NCI-H2107 treated with DMSO at 0.1 percent for 48 hours (cell line): ENCODE data around the gene LCOR.

Experiments
- DNase-seq: peaks from one replicate; lab custom pipeline; 2025; ENCODE audit not compliant: unreplicated experiment; lab: John Stamatoyannopoulos, UW

The LCOR gene

DNA sequence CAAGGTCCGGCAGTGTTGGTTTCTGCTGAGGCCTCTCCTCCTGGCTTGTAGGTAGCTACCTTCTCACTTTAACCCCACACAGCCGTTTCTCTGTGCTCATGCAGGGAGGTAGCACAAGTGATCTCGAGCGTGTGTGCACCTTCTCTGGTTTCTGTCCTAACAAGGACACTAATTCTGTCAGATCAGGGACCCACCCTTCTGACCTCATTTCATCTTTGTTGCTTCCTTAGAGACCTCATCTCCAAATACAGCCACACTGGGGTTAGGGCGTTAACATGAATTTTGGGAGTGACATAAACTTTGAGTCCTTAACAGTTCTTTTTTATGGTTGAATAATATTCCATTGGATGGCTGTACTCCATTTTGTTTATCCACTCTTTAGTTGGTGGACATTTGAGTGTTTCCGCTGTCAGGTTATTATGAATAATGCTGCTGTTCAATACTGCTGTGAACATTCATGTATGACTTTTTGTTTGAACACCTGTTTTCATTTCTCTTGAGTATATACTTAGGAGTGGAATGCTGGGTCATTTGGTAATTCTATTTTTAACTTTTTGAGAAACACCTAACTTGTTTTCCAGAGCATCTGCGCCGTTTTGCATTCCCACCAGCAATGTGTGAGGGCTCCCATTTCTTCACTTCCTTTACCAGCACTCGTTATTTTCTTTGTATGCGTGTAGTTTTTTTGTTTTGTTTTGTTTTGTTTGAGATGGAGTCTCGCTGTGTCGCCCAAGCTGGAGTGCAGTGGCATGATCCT lies 57.5 kb downstream of the LCOR start:
- DNase-seq = peak; percentile 5

DNA sequence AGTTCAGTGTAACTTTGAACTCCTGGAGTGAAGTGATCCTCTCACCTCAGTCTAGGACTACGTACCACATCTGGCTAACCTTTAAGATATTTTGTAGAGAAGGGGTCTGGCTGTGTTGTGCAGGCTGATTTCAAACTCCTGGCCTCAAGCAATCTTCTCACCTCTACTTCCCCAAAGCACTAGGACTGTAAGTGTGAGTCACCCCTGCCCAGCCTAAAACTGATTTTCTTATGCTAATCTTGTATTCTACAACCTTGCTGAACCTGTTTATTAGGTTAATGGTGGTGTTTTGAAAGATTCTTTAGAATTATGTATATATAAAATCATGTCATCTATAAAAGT lies 58.0 kb downstream of the LCOR start:
- DNase-seq = no peak

DNA sequence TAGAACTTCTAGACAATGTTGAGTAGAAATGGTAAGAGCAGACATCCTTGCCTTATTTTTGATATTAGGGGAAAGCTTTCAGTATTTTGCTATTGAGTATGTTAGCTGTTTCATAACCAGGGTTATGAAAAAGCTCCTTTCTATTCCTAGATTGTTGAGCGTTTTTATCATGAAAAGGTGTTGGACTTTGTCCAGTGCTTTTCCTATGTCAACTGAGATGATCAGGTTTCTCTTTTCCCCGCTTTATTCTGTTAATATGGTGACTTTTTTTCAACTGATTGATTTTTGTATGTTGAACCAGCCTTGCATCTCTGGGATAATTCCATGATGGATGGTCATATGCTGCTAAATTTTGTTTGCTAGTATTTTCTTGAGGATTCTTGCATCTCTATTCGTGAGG lies 58.5 kb downstream of the LCOR start:
- DNase-seq = no peak

DNA sequence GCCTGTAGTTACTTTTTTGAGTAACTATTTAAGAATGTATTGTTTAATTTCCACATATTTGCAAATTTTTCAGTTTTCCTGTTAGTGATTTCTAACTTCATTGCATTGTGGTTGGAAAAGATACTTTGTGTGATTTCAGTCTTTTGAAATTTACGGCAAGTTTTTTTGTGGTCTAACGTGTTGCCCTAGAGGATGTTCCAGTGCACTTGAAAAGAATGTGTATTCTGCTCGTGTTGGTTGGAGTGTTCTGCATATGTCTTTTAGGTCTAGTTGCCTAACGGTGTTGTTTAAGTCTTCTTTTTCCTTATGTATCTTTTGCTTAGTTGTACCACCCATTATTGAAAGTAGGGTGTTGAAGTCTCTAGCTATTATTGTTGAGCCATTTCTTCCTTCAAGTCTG lies 59.7 kb downstream of the LCOR start:
- no peak for DNase-seq

DNA sequence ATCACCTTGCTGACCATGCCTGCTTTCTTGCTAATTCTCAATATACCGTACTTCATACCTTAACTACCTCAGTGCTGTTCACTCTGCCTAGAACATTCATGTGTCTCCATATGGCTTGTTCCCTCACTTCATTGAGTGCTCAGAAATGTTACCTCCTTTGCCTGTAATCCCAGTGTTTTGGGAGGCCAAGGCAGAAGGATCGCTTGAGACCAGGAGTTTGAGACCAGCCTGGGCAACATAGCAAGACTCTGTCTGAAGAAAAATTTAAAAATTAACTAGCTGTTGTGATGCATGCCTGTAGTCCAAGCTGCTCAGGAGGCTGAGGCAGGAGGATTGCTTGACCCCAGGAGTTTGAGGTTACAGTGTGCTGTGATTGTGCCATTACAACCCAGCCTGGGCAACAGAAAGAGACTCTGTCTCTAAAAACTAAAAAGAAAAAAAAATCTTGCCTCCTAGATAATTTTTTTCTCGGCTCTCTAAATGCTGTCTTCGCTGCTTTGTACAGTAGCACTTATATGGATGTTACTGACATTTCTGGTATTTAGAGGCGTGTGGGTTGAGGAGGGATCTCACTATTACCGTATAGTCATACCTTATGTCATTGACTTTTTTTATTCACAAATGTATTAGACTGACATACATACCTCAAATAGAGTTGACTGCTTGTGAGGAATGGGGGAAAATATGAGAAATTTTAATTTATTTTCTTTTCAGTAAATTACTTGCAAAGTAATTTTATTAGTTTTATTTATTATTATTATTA lies 63.7 kb downstream of the LCOR start:
- no peak for DNase-seq

DNA sequence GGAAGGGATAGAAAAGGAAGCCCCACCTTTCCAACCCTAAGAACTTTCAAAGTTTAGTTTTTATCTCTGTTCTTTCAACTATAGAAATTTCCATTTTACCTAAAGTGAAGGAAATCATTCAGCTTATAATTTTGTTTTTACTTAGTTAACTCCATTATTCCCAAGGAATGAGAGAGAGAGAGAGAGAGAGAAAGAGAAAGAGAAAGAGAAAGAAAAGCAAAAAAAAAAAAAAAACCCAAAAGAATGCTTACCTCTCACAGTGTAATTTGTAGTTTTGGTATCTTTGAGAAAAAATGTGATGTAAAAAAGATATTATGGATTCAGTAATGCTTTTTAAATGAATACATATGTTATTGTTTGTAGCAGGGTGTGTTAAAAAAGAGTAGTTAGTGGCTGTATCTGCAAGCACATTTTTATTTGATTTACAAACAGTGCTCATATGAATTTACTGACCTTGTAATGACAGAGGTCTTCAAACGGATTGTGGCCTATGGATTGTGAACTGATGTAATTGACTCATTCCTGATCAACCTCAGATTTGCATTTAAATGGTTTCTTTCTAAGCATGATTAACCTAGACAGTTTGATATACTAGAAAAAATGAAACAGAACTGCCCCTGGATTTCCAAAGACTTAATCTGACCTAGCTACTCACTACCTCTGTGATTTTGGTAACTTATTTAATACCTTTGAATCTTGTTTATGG lies 64.9 kb downstream of the LCOR start:
- DNase-seq = no peak

DNA sequence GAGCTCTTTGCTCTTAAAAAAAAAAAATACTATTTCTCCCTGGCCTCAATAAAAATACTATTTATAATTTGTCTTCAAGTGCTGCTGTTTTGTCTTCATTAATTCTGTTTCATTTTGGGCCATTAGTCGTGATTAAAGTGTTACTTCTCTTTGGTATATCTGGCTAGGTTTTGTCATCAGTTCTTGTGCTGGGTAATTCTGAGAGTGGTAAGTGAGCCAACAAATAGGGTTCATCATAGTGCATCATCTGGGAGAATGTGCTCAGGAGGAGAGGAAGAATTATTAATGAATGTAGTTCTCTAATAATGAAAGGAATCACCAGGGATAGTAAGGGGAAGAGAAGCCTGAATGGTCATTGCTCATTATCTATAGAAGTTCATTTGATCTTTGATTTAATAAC lies 70.0 kb downstream of the LCOR start:
- DNase-seq = no peak

DNA sequence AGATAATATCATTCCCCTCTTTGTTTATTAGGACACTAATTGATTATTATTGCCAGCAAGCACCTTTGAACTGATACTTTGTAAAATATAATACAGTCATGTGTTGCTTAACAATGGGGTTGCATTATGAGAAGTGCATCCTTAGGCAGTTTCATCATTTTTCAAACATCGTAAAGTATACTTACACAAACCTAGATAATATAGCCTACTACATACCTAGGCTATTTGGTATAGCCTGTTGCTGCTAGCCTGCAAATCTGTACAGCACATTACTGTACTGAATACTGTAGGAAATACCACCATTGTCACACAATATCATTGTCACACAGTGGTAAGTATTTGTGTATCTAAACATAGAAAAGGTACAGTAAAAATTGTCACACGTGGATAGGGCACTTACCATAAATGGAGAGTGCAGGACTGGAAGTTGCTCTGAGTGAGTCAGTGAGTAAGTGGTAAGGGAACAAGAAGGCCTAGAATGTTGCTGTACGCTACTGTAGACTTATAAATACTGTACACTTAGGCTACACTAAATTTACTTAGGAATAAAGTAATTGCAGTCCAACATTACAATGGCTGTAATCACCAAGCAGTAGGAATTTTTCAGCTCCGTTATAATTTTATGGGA lies 70.7 kb downstream of the LCOR start:
- DNase-seq = no peak

DNA sequence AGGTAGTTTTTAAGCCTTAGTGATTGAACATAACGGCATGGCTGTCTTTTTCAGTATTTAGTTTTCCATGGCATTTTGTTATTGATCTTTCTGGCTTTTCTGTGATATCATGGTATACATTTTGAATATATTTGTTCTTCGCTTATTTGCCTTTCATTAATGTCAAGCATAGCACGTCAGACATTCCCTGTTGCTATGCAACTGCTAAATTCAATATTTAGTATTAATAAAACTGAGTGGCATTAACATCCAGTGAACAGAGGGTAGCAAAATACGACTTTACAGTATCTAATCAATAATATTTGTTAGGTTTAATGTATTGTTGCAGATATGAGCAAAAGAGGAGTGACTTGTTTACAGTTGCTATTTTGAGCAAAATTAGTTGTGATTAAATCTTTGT lies 72.5 kb downstream of the LCOR start:
- DNase-seq = no peak

DNA sequence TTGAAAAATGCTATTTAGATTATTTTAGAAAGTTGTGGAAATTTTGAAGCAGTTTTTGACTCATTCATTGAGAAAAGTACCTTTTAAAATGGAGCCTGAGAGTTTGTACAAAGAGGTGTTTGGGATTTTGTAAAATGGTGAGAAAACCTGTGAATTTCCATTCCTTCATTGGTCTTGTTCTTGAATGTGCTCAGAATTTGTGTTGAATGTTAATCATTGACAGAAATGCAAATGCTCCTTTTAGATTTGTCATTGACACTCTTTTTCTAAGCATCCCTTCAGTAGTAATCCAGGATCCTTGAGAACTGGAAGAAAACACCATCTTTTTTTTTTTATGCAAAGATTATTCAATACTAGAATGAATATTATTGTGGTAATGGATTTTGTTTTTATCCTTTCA lies 74.8 kb downstream of the LCOR start:
- DNase-seq = no peak

DNA sequence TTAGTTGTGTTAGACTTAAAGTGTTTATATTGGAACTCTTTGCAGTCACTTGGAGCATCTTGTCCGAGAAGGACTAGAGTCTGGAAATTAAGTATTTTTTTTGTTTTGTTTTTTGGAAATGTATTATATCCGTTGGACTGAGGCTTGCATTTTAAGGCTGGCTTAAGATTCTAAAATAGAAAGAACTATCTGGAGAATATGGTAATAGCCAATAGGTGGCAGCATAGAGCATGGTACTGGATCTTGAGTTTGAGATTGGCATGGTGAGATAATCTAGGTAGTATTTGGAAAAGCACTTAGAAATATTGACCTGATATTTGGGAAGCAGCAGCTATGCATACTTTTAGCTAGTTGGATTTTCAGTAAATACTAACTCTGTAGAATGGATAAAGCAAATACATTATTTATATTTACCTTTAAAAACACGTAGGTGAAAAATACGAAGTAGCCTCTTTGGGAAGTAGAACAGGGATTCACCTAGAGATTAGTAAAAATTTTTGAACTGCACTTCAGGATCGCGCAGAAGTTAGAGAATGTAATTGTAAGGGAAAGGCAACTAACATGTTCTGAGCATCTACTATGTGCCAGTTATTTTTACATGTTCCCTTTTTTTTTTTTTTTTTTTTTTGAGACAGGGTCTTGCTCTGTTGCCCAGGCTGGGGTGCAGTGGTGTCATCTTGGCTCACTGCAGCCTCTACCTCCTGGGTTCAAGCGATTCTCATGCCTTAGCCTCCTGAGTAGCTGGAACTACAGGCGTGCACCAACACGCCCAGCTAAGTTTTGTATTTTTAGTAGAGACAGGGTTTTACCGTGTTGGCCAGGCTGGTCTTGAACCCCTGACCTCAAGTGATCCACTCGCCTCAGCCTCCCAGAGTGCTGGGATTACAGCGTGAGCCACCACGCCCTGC lies 78.6 kb downstream of the LCOR start:
- no peak for DNase-seq

DNA sequence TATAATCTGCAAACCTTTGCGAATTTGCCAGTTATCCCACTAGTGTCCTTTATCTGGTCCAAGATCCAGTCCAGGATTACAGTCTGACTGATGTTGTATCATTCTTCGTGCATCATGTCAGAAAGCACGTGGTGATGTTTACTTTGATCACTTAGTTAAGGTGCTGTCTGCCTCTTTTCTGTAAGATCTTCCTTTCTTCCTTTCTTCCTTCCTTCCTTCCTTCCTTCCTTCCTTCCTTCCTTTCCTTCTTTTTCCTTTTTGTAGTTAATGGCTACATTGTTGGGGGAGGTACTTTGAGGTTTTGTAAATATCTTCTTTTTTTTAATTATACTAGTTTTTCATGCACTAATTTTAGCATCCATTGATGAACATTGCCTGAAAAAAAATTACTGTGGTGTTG lies 80.3 kb downstream of the LCOR start:
- DNase-seq = no peak

DNA sequence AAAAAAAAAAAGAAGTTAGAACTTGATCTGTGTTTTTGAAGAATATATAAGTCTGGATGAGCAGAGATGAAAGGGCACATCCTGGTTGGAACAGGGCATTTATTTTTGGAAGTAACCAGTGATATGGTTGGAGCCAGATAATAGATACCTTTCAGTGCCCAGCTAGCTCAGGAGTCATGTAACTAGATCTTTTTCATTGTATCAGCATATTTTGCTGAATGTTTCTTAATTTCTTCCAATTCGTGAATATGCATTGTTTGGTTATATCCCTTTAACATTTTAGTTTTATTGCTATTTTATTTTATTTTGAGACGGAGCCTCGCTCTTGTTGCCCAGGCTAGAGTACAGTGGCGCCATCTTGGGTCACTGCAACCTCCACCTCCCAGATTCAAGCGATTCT lies 81.8 kb downstream of the LCOR start:
- no peak for DNase-seq

DNA sequence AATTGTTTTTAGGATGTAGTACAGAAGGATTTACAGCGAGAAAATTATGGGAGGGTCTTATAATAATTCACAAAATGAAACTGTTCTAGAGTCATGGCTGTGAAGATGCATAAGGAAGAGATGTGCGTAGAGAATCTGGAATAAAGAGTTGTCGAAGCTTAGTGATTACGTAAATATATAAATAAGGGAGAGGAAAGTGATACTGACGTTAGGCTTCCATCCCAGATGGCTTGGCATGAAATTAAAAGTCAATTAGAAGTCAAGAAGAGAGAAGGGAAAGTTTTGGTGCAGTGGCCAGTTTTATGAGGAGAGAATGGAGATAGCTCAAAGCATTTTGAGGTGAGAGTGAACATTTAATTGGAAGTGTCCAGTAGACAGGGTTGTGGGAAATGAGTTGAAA lies 85.5 kb downstream of the LCOR start:
- no peak for DNase-seq

DNA sequence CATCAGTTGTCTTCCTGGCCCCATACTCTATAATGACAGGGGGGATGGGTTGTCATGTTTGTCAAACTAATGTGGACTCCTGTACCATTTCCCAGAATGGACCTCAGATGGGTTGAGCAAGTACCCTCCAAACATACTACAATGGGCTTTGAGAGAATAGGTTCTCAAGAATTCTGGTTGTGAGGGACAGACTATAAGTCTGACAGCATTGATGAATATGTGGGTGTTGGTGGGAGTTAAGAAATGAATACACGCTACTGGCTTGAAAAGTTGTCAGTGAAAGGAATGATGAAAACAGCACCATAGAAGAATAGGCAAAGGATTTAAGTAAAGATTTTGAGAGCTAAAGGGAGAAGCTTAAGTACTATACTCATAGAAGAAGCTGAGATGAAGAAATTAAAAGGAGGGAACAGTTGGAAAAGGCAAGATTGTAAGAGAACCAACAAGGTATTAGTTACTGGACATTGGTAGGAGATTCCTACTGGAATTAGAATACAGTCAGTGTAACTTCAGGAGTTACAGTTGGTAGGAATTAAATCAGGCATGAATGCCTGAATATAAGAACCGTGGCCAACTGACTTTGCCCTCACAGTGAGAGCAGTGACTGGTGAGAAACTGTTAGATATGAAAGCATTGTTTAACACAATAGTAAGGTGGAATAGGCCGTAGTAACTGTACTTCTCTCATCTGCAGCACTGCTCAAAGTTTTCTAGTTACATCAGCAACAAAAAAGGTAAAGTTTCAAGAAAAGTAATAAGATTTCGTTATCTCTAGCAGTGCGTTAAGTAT lies 86.3 kb downstream of the LCOR start:
- no peak for DNase-seq

DNA sequence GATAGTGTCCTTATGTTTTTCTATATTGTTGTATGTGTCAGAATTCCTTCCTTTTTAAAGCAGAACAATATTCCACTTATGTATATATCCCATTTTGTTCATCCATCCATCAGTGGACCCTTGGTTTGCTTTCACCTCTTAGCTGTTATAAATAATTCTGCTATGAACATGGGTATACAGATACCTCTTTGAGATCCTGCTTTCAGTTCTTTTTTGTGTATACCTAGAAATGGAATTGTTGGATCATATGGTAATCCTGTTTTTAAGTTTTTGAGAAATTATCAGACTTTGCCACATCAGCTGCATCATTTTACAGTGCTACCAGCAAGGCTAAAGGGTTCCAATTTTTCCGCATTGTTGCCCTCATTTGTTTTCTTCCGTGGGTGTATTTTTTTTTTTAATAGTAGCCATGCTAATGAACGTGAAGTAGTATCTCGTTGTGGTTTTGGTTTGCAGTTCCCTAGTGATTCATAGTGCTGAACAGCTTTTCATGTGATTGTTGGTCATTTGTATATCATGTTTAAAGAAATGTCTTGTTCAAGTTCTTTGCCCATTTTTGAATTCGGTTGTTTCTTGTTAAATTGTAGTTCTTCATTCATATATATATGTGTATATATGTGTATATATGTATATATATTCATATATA lies 87.8 kb downstream of the LCOR start:
- no peak for DNase-seq

DNA sequence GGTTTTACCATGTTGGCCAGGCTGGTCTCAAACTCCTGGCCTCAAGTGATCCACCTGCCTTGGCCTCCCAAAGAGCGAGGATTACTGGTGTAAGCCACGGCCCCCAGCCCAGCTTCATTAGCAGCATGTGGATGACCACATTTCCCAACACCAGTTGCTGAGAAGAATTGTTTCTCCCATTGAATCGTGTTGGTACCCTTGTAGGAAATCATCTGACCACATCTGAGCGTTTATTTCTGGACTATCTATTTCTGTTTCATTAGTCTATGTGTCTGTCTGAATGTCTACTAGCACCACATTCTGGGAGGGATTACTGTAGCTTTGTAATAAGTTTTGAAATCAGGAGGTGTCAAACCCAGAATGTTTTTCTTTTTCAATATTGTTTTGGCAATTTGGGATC lies 89.6 kb downstream of the LCOR start:
- DNase-seq = no peak

DNA sequence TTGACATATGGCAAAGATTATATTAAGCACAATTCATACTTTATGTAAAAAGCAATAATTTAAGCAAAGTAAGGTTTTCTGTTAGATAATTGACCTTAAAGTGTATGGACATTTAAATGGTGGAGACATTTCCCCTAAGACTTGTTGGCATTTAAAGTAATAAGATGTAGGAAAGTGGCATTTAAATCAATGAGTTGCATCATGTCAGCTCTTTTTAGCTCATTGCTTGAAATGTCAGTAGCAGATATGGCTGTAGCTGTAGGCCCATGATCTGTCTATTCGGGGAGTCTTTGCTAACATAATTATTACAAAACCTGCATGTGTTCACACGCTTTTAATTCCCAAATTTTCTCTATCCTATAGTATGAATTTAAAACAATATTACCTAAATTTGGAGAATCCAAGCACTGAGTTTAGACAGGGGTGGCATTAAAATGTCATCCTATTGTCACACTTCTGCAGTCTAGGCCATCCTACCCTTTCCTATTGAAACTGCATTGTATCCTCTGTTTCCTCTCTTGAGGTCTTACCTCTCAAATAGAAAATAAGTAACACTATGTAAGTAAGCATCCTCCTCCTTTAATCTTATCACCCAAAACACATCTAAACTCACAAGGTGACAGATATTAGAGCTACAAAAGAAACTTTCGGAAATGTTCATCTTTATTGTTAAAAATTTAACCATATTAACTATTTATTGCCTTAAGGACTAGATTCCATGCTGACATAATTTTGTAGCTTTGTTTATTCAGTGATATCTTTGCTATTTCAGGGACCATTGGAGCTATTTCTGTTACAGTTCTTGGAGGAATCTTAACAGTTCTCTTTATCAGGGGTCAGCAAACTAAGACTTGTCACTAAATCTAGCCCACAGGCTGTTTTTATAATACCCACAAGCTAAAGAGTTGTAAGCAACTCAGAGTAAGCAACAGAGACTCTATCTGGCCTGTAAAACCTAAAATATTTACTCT lies 91.2 kb downstream of the LCOR start:
- no peak for DNase-seq
